GM12878 (cell line): ENCODE results near the gene TOP2A. TPM values are rescaled to one million over a fixed set of nuclear protein-coding genes. Genes with fewer than 3 reads are reported as not detected.
A peak's percentile ranks its signal among the peaks of the same experiment; 100 is the strongest.

ENCODE experiments used
- ATAC-seq: fragments of 200-7000 bp; cut with Tn5 transposase; 3 replicates; pipeline ENCODE4 v1.9.1; 2020; ENCODE audit warnings: mild to moderate bottlenecking, moderate library complexity
- BruUV-seq: library from RNA; stranded (reverse); fragments of 400-500 nt; replicated peaks from 2 replicates; lab custom pipeline; 2021; lab: Mats Ljungman, UMichigan
- CTCF ChIA-PET: fragments of 300-600 bp; sonication (Branson Sonifier 250); formaldehyde crosslinking; extraction: SDS; loops from one replicate; lab custom pipeline; 2021; ENCODE audit warnings: inconsistent platforms; lab: Yijun Ruan, JAX
- POLR2A ChIA-PET: fragments of 350-600 bp; formaldehyde crosslinking; extraction: SDS; loops from one replicate; lab custom pipeline; 2021; ENCODE audit warnings: inconsistent platforms; lab: Charles Lee
- RAD21 ChIA-PET: fragments of 300-600 bp; sonication (Branson Sonifier 250); formaldehyde crosslinking; loops from one replicate; lab custom pipeline; 2023; ENCODE audit warnings: antibody characterized with exemption; ENCODE audit not compliant: unreplicated experiment; lab: Charles Lee
- SMC1A ChIA-PET: fragments of 300-600 bp; sonication (Branson Sonifier 250); formaldehyde crosslinking; loops from one replicate; lab custom pipeline; 2023; ENCODE audit not compliant: unreplicated experiment, uncharacterized antibody; lab: Charles Lee
- DNase-seq: peaks from one replicate; pipeline ENCODE4 v3.0.0-alpha.2; 2011; ENCODE audit warnings: low read depth, low spot score
- FAIRE-seq: peaks from 3 replicates; lab custom pipeline; 2011; peaks lifted over from hg19 to GRCh38; lab: Jason Lieb, UNC
- H2AFZ ChIP-seq: 2 replicates; pipeline ENCODE4 v1.6.0; 2011; ENCODE audit warnings: low read depth, low read length, control low read depth; ENCODE audit not compliant: control insufficient read depth
- H3K27ac ChIP-seq: 2 replicates; pipeline ENCODE4 v1.5.1; 2011; ENCODE audit warnings: control low read depth; ENCODE audit not compliant: control insufficient read depth, insufficient read depth
- H3K27me3 ChIP-seq, 2 experiments: replicated peaks in 1 of 2; 2 replicates each; pipeline versions ENCODE4 v1.6.0 to v1.6.1; 2011; ENCODE audit warnings: low read length in 1 of 2; ENCODE audit not compliant: control insufficient read depth in 2 of 2, insufficient read depth in 2 of 2
- H3K36me3 ChIP-seq, 2 experiments: 2 replicates each; pipeline ENCODE4 v1.5.1; 2011; ENCODE audit warnings: low read length in 1 of 2; ENCODE audit not compliant: control insufficient read depth in 2 of 2, insufficient read depth in 2 of 2
- H3K4me1 ChIP-seq: 2 replicates; pipeline ENCODE4 v1.6.1; 2011; ENCODE audit warnings: mild to moderate bottlenecking, low read length, moderate library complexity, mixed read lengths; ENCODE audit not compliant: control insufficient read depth, insufficient read depth
- H3K4me2 ChIP-seq: 2 replicates; pipeline ENCODE4 v1.6.0; 2011; ENCODE audit warnings: control low read depth; ENCODE audit not compliant: control insufficient read depth, insufficient read depth
- H3K4me3 ChIP-seq: fragments of 200-600 bp; sonication (generic); 2 replicates; pipeline ENCODE4 v1.5.1; 2016
- H3K79me2 ChIP-seq: 2 replicates; pipeline ENCODE4 v1.6.0; 2011; ENCODE audit warnings: low read length; ENCODE audit not compliant: control insufficient read depth, insufficient read depth
- H3K9ac ChIP-seq: 2 replicates; pipeline ENCODE4 v1.8.0; 2011; ENCODE audit warnings: low read length, control low read depth, mixed read lengths; ENCODE audit not compliant: control insufficient read depth, insufficient read depth
- H3K9me3 ChIP-seq: replicated peaks from 3 replicates; pipeline ENCODE4 v1.5.1; 2011; ENCODE audit warnings: mild to moderate bottlenecking, low read length; ENCODE audit not compliant: control insufficient read depth, insufficient read depth
- H4K20me1 ChIP-seq: 2 replicates; pipeline ENCODE4 v1.6.0; 2011; ENCODE audit not compliant: control insufficient read depth, insufficient read depth
- BCL11A ChIP-seq: IDR thresholded peaks from 2 replicates; pipeline ENCODE4 v1.6.1; 2011; ENCODE audit warnings: low read depth, low read length
- HSF1 ChIP-seq: fragments of 150-350 bp; IDR thresholded peaks from 2 replicates; pipeline ENCODE4 v1.6.1; 2014; ENCODE audit warnings: mild to moderate bottlenecking, low read depth, low read length
- IKZF1 ChIP-seq: fragments of 450-650 bp; conservative IDR thresholded peaks from 2 replicates; pipeline ENCODE4 v1.6.1; 2017; ENCODE audit warnings: antibody characterized with exemption, mild to moderate bottlenecking
- IKZF2 ChIP-seq, 2 experiments: fragments of 450-650 bp; IDR thresholded peaks; 2 replicates each; pipeline ENCODE4 v1.6.1; 2017; ENCODE audit warnings: mild to moderate bottlenecking in 2 of 2, moderate library complexity in 2 of 2
- IRF5 ChIP-seq: fragments of 450-650 bp; IDR thresholded peaks from 2 replicates; pipeline ENCODE4 v1.6.1; 2017; ENCODE audit warnings: borderline replicate concordance
- NR2C2 ChIP-seq: IDR thresholded peaks from 2 replicates; pipeline ENCODE4 v1.6.1; 2011; ENCODE audit warnings: borderline replicate concordance, low read depth; ENCODE audit not compliant: control insufficient read depth, insufficient read length
- PAX5 ChIP-seq: IDR thresholded peaks from 2 replicates; pipeline ENCODE4 v1.6.1; 2011; ENCODE audit warnings: low read depth, low read length, borderline replicate concordance
- SREBF1 ChIP-seq: IDR thresholded peaks from 2 replicates; pipeline ENCODE4 v1.6.1; 2012; ENCODE audit warnings: mild to moderate bottlenecking, low read length
- YBX1 ChIP-seq: fragments of 450-650 bp; IDR thresholded peaks from 2 replicates; pipeline ENCODE4 v1.6.1; 2016; ENCODE audit warnings: antibody characterized with exemption
- WGBS: methylation state at CpG from one replicate; pipeline ENCODE4 v1.1.6; 2016; ENCODE audit warnings: low lambda C conversion rate; ENCODE audit not compliant: insufficient replicate concordance, insufficient coverage; ENCODE audit errors: missing lambda C conversion rate; 5-methylcytosine and 5-hydroxymethylcytosine counted together
- in situ Hi-C: fragments of 300-500 bp; cut with MboI; formaldehyde crosslinking; loops from 9 replicates; pipeline ENCODE4 v1.14.3; 2018; ENCODE audit warnings: mixed read lengths
- intact Hi-C: fragments of 100-400 bp; cut with micrococcal nuclease; formaldehyde crosslinking; loops from one replicate; pipeline ENCODE4 v1.14.2; 2022; ENCODE audit not compliant: unreplicated experiment
- polyA plus RNA-seq, 11 experiments: library from polyadenylated mRNA; depleted of rRNA in 4 of 11; unstranded in 6 of 11; stranded (reverse) in 5 of 11; fragments of >200 nt; fragmentation: Nextera tagmentation in 4 of 11; fragmentation: Illumina TruSeq in 1 of 11; extraction: Ambion mirVana in 4 of 11; extraction: Trizol in 1 of 11; gene quantifications; 1 replicate in 1 of 11; 2 replicates in 10 of 11; pipeline versions ENCODE4 v1.2.1 to v1.2.3, GENCODE V29; 2011 to 2016; ENCODE audit warnings: inconsistent platforms in 2 of 11, missing spikeins in 2 of 11, low read depth in 1 of 11
- total RNA-seq, 4 experiments: library from RNA; depleted of rRNA in 3 of 4; stranded (reverse); fragments of >200 nt in 3 of 4; fragmentation: Illumina TruSeq in 1 of 4; extraction: Trizol in 1 of 4; gene quantifications; 2 replicates each; pipeline versions ENCODE4 v1.2.1 to v1.2.3, GENCODE V29; 2013 to 2021
- TF ChIP-seq, protein P1 (sequence below): fragments of 450-650 bp; IDR thresholded peaks from 2 replicates; pipeline ENCODE4 v1.6.1; 2017; ENCODE audit warnings: low read depth, mild to moderate bottlenecking, moderate library complexity
- TF ChIP-seq, protein P2 (sequence below): fragments of 450-650 bp; IDR thresholded peaks from 2 replicates; pipeline ENCODE4 v1.6.1; 2016; ENCODE audit warnings: mild to moderate bottlenecking
- TF ChIP-seq, protein P3 (sequence below): IDR thresholded peaks from 2 replicates; pipeline ENCODE4 v1.6.1; 2012; ENCODE audit warnings: low read depth, low read length, improper control_type of control experiment

The TOP2A gene
- total and polyA plus RNA-seq, 10 of the 15 experiments (the other 5 are each of a cell fraction or from before 2014, with no cell fraction given), result 117 to 275 (median 232) TPM

DNA sequence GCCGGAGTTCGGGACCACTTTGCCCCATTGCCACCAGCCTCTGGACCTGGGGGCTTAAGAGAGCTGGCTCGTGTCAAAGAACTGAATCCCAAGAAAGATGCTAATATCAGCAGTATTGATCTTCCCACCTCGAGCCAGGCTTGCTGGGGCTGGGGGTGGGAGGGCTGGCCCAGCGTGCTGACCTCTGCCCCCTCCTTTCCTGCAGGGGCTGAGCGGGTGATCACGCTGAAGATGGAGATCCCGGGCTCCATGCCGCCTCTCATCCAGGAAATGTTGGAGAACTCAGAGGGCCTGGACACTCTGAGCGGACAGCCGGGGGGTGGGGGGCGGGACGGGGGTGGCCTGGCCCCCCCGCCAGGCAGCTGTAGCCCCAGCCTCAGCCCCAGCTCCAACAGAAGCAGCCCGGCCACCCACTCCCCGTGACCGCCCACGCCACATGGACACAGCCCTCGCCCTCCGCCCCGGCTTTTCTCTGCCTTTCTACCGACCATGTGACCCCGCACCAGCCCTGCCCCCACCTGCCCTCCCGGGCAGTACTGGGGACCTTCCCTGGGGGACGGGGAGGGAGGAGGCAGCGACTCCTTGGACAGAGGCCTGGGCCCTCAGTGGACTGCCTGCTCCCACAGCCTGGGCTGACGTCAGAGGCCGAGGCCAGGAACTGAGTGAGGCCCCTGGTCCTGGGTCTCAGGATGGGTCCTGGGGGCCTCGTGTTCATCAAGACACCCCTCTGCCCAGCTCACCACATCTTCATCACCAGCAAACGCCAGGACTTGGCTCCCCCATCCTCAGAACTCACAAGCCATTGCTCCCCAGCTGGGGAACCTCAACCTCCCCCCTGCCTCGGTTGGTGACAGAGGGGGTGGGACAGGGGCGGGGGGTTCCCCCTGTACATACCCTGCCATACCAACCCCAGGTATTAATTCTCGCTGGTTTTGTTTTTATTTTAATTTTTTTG lies 61.6 kb downstream of the TOP2A start:
- SMC1A ChIA-PET, result interaction anchor here (1.0 to 5.3 kb wide), 4 partner anchors 39 to 177 kb away, joined by 3 to 142 read pairs (median 14); no protein-coding TSS in a partner anchor
- DNase-seq, result no peak
- TF ChIP-seq IRF5, result no peak
- TF ChIP-seq IKZF1, result no peak
- no peak for TF ChIP-seq NR2C2
- no peak for TF ChIP-seq BCL11A
- TF ChIP-seq SREBF1, result no peak
- TF ChIP-seq, protein P1, sequence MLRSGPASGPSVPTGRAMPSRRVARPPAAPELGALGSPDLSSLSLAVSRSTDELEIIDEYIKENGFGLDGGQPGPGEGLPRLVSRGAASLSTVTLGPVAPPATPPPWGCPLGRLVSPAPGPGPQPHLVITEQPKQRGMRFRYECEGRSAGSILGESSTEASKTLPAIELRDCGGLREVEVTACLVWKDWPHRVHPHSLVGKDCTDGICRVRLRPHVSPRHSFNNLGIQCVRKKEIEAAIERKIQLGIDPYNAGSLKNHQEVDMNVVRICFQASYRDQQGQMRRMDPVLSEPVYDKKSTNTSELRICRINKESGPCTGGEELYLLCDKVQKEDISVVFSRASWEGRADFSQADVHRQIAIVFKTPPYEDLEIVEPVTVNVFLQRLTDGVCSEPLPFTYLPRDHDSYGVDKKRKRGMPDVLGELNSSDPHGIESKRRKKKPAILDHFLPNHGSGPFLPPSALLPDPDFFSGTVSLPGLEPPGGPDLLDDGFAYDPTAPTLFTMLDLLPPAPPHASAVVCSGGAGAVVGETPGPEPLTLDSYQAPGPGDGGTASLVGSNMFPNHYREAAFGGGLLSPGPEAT, result no peak
- TF ChIP-seq, protein P2, sequence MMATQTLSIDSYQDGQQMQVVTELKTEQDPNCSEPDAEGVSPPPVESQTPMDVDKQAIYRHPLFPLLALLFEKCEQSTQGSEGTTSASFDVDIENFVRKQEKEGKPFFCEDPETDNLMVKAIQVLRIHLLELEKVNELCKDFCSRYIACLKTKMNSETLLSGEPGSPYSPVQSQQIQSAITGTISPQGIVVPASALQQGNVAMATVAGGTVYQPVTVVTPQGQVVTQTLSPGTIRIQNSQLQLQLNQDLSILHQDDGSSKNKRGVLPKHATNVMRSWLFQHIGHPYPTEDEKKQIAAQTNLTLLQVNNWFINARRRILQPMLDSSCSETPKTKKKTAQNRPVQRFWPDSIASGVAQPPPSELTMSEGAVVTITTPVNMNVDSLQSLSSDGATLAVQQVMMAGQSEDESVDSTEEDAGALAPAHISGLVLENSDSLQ, result no peak
- TF ChIP-seq HSF1, result no peak
- no peak for TF ChIP-seq YBX1
- TF ChIP-seq, protein P3, sequence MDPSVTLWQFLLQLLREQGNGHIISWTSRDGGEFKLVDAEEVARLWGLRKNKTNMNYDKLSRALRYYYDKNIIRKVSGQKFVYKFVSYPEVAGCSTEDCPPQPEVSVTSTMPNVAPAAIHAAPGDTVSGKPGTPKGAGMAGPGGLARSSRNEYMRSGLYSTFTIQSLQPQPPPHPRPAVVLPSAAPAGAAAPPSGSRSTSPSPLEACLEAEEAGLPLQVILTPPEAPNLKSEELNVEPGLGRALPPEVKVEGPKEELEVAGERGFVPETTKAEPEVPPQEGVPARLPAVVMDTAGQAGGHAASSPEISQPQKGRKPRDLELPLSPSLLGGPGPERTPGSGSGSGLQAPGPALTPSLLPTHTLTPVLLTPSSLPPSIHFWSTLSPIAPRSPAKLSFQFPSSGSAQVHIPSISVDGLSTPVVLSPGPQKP, result no peak
- TF ChIP-seq IKZF2 (IDR thresholded peaks at IDR 0.05), result no peak
- no peak for TF ChIP-seq PAX5

More for the DNA sequence above, 61.6 kb downstream of the TOP2A start:
- ChIA-PET RAD21 (interaction anchor here (1.6 to 8.2 kb wide), 4 partner anchors 31 to 85 kb away, joined by 3 to 271 read pairs (median 12); partner anchors contain the start of gene RARA), CTCF (interaction anchor here (1.0 to 9.1 kb wide), 10 partner anchors 9 to 176 kb away, joined by 3 to 311 read pairs (median 19); partner anchors contain the start of genes GJD3, RARA and TOP2A), POLR2A (interaction anchor here (2.0 kb wide), 1 partner anchor 49 kb away, joined by 9 read pairs; no protein-coding TSS in a partner anchor)
- in situ Hi-C loops, result loop anchor here (5.0 kb wide), 1 partner anchor 176 kb away; no protein-coding TSS in a partner anchor
- H3K79me2 ChIP-seq, result no peaks in the 10 kb centered on the region
- H3K9ac ChIP-seq, result no peak overlapping the region
- H3K9me3 ChIP-seq, result no peaks in the 10 kb centered on the region
- H3K4me3 ChIP-seq, result no peak overlapping the region
- WGBS, result 79% methylated on average over 25 of the region's 33 CpGs
- H2AFZ ChIP-seq, result no peak overlapping the region
- no peak overlapping the region for H3K27ac ChIP-seq
- H3K36me3 ChIP-seq, result peaks cover 12 to 33% of the 10 kb centered on the region in 2 experiments; a peak in 3 of 4 replicates
- BruUV-seq, result TSS peak; percentile 52
- H3K27me3 ChIP-seq, result peaks cover 0 to 2% of the 10 kb centered on the region in 2 experiments; a peak in 1 of 4 replicates
- intact Hi-C loops, result loop anchor here (1.0 to 5.0 kb wide), 4 partner anchors 34 to 261 kb away; no protein-coding TSS in a partner anchor
- H3K4me2 ChIP-seq, result no peak overlapping the region
- FAIRE-seq, result no peak
- no peaks in the 10 kb centered on the region for H4K20me1 ChIP-seq
- ATAC-seq, result no peak
- H3K4me1 ChIP-seq, result peaks cover 15% of the 10 kb centered on the region
